HG03066 (cell line): ENCODE results near the gene RNF126.

ENCODE experiments used
- ATAC-seq: cut with Tn5 transposase; IDR thresholded peaks from one replicate; pipeline ENCODE4 v1.9.1; 2021; ENCODE audit warnings: low read depth; ENCODE audit not compliant: unreplicated experiment

RNF126 gene

DNA sequence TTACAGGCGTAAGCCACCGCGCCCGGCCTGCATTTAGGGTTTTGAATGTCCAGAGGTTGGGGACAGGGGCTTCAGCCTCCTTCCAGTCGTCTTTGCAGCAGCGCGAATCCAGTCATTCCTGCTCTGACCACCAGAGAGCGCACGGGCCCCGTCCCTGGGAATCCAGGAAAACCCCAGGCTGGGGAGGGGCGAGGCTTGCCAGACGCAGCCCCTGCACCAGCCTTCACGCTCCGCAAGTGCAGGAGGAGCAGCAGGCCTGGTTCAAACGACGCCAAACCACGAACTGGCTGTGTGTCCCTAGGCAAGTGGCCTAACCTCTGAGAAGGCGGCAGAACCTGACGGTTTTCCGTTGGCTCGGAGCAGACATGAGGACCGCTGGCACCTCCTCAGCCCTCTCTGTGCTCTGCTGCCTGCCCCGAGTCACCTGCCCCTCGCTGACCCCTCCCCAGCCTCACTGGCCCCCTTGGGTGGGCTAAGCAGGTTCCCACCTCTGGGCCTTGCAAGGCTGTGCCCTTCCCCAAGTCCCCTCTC is 2.0 kb upstream of the RNF126 start:
- no peak for ATAC-seq

DNA sequence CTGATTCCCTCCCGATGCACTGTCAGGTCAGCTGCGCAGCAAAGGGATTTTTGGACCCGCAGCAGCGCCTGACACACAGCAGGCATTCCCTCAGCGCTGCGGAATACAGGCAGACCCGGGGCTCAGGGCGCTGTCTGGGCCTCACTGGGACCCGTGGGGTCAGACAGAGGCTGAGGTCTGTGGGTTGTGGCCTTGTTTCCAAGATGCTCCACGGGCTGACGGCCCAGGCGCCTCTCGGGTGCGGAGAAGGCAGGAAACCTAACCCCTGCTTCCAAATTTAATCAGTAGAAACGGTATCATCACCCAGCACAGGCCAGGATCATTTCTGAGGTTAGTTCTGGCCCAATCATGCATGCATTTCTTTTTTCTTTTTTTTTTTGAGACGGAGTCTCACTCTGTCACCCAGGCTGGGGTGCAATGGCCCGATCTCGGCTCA is 686 bp upstream of the RNF126 start:
- no peak for ATAC-seq

DNA sequence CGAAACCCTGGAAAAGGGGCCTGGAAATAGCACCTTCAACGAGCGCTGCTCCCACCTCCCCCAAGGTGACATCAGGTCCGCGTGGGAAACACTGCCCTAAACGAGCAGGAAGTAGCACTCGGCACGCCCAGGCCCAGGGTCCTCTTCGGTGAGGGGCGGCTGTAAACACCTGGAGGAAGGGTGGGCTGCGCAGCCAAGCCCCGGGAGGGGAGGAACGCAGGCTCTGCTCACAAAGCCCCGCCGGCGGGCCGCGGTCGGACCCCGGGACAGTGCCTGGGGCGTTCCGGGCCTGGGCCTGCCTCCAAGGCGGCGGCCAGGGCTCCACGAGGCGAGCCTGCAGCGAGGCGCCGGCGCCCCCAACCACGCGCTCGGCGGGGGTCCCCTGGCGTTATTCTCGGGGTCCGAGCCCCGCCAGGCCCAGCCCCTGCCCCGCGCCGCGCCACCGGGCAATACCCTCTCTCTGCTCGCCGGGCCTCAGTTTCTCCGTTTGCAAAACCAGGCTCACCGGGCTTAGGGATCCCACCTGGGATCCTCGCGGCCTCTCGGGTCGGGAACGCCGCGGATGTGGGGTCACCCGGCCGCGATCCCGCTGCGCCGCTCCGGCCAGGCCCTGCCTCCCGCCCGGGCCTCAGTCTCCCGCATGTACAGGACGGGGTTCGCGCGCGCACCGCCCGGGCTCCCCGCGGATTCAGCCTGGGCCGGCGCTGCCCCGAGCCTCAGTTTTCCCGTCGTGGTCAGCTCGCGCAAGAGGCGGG is 630 bp downstream of the RNF126 start:
- no peak for ATAC-seq

DNA sequence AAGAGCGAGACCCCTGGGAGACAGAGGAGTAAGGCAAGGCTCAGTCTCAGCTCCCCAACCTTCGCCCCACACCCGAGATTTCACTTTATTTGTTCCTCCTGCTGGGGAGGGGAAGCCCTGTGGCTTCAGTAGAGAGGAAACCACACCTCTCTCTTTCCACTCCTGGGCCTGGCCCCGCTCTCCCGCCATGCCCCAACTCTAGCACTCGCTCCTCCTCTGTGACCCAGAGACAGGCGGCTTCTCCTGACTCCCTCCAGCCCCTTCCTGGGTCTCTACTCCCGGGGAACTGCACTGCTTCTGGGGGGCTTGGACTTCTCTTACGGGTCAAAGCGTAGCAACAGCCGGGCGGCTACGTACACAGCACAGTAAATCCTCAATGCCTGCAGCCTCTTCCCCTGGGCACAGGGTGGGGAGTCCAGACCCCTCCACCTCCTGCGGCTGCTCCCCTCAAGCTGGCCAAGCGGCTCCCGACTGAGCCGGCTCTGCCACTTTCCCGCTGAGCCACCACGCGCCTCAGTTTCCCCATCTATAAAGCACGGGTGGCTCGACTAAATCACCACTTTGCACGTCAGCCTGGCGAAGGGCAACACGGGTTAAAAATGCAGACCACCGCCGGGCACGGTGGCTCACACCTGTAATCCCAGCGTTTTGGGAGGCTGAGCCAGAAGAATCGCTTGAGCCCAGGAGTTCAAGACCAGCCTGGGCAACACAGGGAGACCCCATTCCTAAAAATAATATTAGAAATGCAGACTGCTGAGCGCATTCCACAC is 1.4 kb downstream of the RNF126 start:
- ATAC-seq = no peak

DNA sequence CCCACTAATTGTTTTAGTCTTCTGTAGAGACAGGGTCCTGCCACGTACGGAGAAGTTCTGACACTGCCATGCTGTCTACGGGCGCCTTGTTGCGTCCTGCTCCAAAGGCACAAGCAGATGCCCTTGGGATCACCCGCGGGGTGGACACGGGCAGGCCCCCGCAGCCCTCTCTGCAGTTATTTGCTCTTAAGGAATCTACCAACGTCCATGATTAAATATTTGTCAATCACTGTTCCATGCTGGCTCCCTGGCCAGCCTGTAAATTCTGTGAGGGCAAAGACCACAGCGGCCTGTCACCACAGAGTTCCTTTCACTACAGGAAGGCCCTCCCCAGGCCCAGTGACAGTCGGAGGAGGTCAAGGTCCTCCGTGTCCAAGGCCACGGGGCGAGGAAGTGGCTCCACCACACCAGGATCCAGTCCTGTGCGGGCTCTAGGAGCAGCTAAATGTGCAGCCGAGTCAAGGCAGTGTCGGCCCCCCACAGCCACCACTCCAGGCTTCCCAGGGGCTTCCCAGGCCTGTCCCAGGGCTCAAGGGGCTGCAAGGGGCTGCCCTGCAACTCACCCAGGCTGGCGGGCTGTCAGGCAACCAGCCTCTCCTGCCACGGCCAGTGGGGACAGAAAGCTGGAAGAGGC is 2.1 kb downstream of the RNF126 start:
- ATAC-seq = no peak

DNA sequence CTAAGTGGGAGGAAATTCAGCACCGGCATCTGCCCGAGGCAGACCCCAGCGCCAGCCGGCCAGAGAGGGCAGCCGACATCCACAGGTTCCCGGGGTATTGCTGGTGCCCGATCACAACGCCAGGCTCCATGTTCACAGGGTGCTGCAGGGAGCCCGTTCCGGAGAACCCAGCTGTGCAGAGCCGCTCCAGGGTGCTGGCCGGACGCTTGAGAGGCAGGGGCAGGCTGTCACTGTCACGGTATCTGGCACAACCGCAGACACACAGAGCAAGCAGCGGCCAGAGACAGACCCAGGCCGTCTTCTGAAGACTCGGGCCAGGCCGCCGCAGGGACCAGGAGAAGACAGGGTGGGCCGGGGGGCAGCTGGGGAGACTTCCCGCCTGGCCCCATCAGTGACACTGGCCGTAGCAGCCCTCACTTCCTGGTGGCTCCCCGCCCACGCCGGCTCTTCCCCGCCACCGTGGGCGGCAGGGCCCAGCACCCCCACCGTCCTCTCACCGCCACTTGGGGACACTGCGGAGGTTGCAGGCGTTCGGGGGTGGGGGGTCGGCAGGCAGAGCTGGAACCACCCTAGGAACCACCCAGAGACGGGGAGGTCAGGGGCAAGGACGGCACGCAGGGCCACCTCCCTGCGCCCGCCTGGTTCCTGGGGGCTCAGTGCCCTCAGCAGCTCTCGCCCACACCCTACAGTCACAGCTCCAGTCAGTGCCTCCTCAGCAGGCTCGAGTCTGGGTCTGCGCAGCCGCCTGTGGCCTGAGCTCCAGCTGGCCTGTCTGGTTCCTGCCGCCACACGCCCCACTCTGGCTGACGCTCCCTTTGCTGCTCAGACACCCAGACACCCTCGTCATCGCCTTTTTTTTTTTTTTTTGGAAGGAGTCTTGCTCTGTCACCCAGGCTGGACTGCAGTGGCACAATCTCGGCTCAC is 3.8 kb downstream of the RNF126 start:
- ATAC-seq = no peak

DNA sequence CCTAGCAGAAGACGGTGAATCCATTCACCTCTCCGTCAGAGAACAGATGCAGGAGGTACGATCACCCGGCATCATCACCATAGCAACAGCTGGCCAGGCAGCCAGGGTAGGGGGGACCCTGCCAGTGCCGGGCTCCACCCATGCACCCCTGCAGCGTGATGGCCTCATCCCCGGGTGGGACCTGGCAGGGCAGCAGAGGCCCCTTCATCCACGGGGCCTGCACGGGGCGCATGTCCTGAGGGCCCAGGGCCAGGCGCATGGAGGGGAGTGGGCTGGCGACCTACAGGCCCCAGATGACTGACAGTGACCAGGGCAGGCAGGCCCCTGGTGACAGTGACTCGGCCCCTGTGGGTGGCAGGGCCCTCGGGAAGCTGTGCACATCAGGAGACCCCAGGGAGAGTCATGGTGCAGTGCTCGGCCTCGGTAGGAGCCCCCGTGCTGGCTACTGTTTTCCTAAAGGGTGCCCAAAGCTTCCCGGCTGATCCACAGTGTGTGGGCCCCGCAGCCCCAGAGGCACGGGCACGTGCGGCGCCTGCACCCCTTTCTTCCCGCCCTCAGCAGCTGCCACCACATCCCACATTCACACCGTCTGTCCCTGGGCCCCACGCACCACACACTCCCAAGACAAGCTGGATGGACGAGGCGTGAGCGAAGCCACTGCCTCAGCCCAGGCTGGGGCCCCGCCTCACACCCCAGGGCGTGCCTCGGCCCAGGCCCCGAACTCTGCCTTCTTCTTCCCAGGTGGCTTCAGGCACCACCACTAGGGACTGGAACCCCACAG is 4.8 kb downstream of the RNF126 start:
- ATAC-seq = no peak

DNA sequence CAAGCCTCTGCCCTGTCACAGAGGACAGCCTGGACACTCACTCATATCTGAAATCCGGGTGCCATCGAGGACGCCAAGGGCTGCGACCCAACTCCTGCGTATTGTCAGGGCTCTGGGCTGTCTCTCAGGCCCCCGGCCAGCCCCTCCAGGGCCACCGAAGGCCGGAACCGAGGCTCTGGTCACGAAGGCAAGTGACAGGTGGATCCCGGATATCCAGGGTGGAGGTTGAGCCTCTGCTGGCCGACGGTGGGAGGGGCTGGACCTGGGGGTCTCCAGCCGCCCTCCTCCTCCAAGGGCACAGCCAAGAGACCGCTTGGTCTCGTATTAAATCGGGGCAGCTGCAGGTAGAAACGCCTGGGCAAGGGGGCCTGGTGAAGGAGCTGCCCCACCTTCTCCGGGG is 5.4 kb downstream of the RNF126 start:
- ATAC-seq = no peak

DNA sequence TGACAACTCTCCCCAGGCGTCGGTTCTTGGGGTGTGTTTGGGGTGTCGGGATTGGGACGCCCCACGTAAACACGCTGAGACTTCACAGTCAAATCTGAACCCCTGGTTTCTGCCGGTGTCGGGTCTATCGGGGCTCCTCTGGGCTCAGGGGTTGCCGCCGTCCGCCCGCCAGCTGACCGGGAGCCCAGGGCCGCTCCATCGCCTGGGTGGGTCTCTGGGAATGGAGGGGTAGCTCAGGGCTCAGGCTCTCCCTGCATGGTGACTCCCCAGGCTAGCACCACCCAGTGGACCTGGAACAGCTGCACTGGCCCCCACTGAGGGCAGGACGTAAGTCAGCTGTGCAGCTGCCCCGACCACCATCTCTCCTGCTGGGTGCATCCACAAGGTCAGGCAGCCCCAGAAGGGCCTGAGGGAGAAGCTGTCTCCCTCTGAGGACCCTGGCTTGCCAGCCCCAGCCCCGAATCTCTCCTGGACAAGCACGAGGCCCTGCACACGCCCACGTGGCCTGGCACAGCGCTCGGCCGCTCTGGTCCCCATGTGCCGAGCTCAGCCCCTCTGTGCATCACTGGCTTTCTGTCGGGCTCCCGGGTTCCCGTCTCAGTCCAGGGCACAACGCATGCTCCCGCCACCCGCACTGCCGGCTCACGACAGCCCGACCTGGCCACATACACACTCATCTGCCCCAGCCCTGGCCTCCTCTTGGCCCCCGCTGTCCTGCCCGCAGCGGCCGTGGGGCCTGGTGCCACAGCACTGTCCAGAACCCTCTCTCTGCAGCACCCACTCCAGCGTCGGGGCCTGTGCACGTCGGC is 6.1 kb downstream of the RNF126 start:
- no peak for ATAC-seq

DNA sequence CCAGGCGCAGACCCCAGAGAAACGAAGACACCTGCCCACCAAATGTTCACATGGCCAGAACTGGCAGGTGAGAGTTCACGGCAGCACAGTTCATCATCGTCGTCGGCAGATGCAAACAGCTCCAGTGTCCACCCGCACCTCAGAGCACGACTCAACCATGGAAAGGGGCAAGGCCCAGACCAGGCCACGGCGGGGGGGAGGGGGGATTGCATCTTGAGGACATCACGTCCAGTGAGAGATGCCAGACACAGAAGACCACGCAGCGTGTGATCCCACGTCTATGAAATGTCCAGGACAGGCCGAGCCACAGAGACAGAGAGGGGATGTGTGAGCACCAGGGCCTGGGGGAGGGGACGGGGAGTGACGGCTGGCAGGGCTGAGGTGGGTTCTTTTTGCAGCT is 7.3 kb downstream of the RNF126 start:
- no peak for ATAC-seq

DNA sequence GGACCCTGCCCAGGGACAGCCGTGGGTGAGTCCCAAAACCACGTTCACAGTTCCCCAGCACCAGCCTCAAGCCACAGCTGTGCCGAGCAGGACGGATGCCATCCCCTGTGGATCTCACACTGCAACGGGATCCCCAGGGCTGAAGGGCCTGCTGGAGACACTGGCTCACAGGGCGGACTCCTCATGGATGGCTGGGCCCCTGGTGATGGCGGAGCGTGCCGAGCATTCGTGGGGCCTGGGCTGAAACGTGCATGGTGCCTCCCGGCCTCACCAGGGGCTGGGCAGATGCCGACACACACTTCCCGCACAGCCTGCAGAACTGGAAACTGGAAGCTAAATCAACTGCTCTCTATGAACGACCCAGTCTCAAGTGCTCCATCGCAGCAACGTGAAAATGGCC is 9.6 kb downstream of the RNF126 start:
- ATAC-seq = no peak

DNA sequence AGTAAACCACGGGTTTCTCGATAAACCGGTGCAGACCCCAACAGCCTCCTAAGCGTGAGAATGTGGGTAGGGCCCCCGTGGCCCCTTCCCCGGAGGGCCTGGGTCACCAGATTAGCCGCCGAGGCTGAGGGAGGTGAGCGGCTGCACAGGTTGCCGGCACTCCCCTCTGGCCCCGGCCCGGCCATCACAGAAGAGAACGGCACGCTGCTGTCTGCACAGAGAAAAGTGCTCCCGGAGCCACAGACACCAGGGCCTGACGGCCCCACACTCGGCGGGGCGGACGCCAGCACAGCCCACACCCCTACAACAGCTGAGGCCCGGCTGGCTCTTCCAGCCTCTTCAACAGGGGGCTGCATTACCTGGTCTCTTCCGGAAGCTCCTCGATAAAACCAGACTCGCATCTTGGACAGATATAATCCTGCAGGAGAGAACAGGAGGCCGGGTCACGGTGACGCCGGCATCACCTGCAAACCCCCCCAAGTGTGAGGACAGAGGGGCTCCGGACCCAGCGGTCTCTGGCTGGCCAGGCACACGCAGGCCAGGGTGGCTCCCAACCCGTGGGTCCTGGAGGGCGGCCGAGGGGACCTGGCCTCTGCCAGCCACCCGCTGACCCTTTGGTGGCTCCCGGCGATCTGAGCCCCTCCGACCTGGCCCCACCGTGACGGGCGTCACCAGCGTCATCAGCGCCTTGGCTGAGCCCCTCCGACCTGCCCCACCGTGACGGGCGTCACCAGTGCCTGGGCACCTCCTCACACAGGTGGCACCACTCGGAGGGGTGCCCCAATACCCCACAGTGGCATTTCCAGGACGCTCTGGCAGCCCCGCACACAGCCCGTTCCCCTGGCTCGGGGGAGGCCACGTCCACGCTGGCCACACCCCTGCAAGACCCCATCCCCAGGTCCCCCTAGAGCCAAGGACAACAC is 10.3 kb downstream of the RNF126 start:
- ATAC-seq = no peak

DNA sequence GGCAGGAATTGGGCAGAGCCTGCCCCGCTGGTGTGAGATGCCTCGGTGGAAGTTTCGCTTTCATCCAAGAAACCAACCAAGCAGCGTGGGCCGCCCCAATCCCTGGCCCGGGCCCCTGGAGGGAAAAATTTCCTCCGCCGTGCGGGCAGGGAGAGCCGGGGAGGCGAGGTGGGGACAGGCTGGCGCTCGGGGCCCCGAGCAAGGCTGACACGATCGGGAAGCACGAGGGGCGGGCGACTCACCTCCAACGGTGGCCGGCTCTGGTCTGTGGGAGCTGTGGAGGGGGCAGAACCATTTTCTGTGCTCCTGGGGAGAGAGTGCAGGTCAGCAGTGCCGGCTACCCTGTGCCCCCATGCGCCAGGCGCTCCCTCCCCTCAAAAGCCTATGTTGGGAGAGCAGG is 11.0 kb downstream of the RNF126 start:
- no peak for ATAC-seq

DNA sequence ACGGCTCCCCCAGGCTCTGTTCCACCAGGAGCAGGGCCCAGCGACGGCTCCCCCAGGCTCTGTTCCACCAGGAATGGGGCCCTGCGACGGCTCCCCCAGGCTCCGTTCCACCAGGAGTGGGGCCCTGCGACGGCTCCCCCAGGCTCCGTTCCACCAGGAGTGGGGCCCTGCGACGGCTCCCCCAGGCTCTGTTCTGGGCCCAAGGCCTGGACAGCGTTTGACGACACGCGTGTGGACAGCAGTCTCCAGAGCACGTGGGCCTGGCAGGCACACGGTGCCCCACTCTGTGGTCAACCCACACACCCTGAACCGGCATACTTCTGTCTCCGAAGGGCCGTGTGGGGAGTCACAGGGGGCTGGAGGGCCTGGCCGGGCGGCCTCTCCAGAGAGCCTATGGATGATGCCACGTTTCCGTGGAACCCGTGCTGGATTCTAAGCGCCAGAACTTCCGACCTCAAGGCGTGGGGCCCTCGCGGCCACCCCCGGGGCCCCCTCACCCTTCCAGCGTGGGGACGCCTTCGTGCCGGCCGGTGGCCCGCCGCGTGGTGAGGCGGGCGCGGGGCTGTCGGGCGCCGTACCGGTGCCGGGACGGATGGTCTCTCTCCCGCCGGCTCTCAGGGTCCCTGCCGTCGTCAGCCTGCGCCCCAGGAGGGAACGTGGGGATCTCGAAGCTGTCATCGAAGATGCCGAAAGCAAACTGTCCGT is 11.7 kb downstream of the RNF126 start:
- no peak for ATAC-seq

DNA sequence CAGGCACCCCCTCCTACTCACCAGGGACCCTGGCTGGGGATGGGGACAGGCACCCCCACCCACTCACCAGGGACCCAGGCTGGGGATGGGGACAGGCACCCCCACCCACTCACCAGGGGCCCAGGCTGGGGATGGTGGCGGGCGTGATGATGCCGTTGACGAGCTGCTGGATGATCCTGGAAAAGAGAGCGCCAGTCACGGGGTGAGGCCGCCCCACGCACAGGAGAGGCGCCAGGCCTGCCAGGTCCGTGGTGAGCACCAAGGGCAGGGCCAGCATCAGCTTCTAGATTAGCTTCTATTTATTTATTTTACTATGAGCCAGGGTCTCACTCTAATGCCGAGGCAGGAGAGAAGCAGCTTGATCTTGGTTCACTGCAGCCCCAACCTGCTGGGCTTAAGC is 12.9 kb downstream of the RNF126 start:
- no peak for ATAC-seq

DNA sequence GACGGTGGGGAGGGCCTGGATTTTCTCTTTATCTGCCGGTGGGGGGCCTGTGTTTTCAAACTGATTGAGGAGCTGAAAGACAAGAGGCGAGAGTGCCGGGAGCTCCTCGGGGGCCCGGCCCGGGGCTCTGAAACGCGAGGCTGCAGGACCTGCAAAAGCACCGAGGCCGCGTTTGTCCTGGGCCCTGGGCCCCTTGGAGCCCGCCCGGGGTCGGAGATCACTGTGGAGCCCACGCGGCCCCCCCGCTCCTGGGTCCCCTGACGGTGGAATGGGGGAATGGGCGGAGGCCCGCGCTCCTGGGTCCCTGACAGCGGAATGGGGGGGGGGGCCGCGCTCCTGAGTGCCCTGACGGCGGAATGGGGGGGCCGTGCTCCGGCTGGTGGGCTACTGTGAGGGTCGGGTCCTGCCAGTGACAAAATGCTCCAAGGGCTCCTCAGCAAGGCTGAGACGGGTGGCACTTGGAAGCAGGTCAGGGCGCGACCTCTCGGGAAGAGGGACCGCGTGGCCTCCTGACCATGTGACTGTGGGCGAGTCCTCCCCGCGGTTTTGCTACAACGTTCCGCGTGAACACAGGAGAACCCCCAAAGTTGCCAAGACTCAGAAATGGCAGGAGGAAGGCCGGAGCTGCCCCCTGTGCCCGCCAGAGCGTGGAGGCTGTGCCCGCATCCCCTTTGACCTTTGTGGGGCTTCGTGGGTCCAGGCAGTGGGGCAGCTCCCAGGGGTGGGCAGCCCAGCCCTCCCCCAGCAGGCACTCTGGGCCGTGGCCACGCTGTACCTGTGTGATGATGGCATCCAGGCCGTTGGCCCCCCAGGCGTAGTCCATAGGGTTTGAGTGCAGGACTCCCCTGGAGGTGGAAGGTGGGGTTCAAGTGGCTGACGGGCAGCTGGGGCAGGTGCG is 13.9 kb downstream of the RNF126 start:
- no peak for ATAC-seq
